ENCODE results near the gene IL27RA. TPM values are rescaled to one million over a fixed set of nuclear protein-coding genes. Genes with fewer than 3 reads are reported as not detected.
A peak's percentile ranks its signal among the peaks of the same experiment; 100 is the strongest.

The IL27RA gene
- total RNA-seq, 2 donors from 2014 or later = 10.3 to 10.8 TPM

- H3K36me3 Mint-ChIP-seq (ENCODE audit: low read depth) = peaks cover 10% of the 10 kb centered on the region
- H3K9me3 Mint-ChIP-seq = no peaks in the 10 kb centered on the region
- Histone ChIP-seq H3K9ac (ENCODE audit: extremely low read depth, low read length, poor library complexity, severe bottlenecking) (no peak overlapping the region), H3K27me3 (ENCODE audit: control insufficient read depth, insufficient read depth, low read length, poor library complexity, severe bottlenecking) (no peaks in the 10 kb centered on the region), H3K4me1 (ENCODE audit: control insufficient read depth, insufficient read depth, low read length) (no peaks in the 10 kb centered on the region), H3K27ac (ENCODE audit: low read depth, low read length) (no peak overlapping the region), H3K36me3 (ENCODE audit: control insufficient read depth, insufficient read depth, low read length) (peaks cover 3% of the 10 kb centered on the region), H3K4me3 (ENCODE audit: low read length) (no peak overlapping the region), H3K9me3 (ENCODE audit: control insufficient read depth, low read length) (no peaks in the 10 kb centered on the region)
- no peak for DNase-seq
- H3K27me3 Mint-ChIP-seq (ENCODE audit: insufficient read depth) = no peaks in the 10 kb centered on the region
- no peak overlapping the region for H3K4me3 Mint-ChIP-seq
- no peak overlapping the region for H3K27ac Mint-ChIP-seq
- no peak for TF ChIP-seq CTCF (conservative IDR thresholded peaks at IDR 0.05)
- 93 to 99% methylated on average over 13 to 20 of the region's 21 CpGs for WGBS, 2 experiments (ENCODE audit: insufficient coverage in 1 of 2, insufficient read length in 1 of 2)
- peaks cover 8% of the 10 kb centered on the region for H3K4me1 Mint-ChIP-seq
Measured at GRCh38 chr19:13983213-13983889, 48.2 kb upstream of the IL27RA start.

- H3K27me3 ChIP-seq (ENCODE audit: control insufficient read depth, insufficient read depth, low read length, poor library complexity, severe bottlenecking) = no peaks in the 10 kb centered on the region
- Mint-ChIP-seq H3K4me3 (no peak overlapping the region), H3K36me3 (ENCODE audit: low read depth) (peaks cover 17% of the 10 kb centered on the region), H3K9me3 (no peaks in the 10 kb centered on the region), H3K27me3 (ENCODE audit: insufficient read depth) (no peaks in the 10 kb centered on the region), H3K4me1 (peaks cover 13% of the 10 kb centered on the region), H3K27ac (no peak overlapping the region)
- no peak overlapping the region for H3K9ac ChIP-seq (ENCODE audit: extremely low read depth, low read length, poor library complexity, severe bottlenecking)
- 80 to 92% methylated on average over 2 to 11 of the region's 15 CpGs for WGBS, 2 experiments (ENCODE audit: insufficient coverage in 1 of 2, insufficient read length in 1 of 2)
- H3K9me3 ChIP-seq (ENCODE audit: control insufficient read depth, low read length) = no peaks in the 10 kb centered on the region
- no peak overlapping the region for H3K27ac ChIP-seq (ENCODE audit: low read depth, low read length)
- H3K4me3 ChIP-seq (ENCODE audit: low read length) = no peak overlapping the region
- TF ChIP-seq CTCF (conservative IDR thresholded peaks at IDR 0.05) = no peak
- peaks cover 3% of the 10 kb centered on the region for H3K36me3 ChIP-seq (ENCODE audit: control insufficient read depth, insufficient read depth, low read length)
- no peak for DNase-seq
- H3K4me1 ChIP-seq (ENCODE audit: control insufficient read depth, insufficient read depth, low read length) = no peaks in the 10 kb centered on the region
Measured at GRCh38 chr19:13984186-13984585, 47.4 kb upstream of the IL27RA start.

DNA sequence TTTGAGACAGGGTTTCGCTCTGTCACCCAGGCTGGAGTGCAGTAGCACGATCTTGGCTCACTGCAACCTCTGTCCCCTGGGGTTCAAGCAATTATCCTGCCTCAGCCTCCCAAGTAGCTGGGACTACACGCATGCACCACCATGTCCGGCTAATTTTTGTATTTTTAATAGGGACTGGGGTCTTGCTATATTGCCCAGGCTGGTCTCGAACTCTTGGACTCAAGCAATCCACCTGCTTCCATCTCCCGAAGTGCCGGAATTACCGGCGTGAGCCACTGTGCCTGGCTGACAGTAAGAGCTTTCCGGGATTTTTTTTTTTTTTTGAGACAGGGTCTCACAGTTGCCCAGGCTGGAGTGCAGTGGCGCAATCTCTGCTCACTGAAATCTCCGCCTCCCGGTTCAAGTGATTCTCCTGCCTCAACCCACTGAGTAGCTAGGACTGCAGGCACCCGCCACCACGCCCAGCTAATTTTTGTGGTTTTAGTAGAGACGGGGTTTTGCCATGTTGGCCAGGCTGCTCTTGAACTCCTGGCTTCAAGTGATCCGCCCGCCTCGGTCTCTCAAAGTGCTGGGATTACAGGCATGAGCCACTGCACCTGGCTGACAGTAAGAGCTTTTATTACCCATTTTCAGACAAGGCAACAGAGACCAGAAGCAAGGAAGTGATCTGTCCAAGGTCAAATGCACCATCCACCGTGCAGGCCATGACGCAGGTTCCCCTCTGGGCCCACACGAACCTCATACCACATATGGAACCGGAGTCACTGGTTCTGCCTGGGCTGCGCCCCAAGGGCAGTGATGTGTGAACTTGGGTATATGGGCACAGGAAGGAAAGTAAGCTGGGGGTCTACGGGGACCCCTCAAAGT lies 46.5 kb upstream of the IL27RA start:
- no peaks in the 10 kb centered on the region for H3K27me3 ChIP-seq (ENCODE audit: control insufficient read depth, insufficient read depth, low read length, poor library complexity, severe bottlenecking)
- H3K27ac ChIP-seq (ENCODE audit: low read depth, low read length) = no peak overlapping the region
- H3K9me3 Mint-ChIP-seq = no peaks in the 10 kb centered on the region
- H3K27me3 Mint-ChIP-seq (ENCODE audit: insufficient read depth) = no peaks in the 10 kb centered on the region
- H3K27ac Mint-ChIP-seq = peak overlapping the region; percentile 64
- 96 to 97% methylated on average over 16 to 25 of the region's 25 CpGs for WGBS, 2 experiments (ENCODE audit: insufficient coverage in 1 of 2, insufficient read length in 1 of 2)
- no peak for TF ChIP-seq CTCF (conservative IDR thresholded peaks at IDR 0.05)
- no peak overlapping the region for H3K4me3 Mint-ChIP-seq
- no peak overlapping the region for H3K9ac ChIP-seq (ENCODE audit: extremely low read depth, low read length, poor library complexity, severe bottlenecking)
- H3K36me3 ChIP-seq (ENCODE audit: control insufficient read depth, insufficient read depth, low read length) = peaks cover 3% of the 10 kb centered on the region
- H3K4me3 ChIP-seq (ENCODE audit: low read length) = no peak overlapping the region
- H3K9me3 ChIP-seq (ENCODE audit: control insufficient read depth, low read length) = no peaks in the 10 kb centered on the region
- no peak for DNase-seq
- peaks cover 26% of the 10 kb centered on the region for H3K36me3 Mint-ChIP-seq (ENCODE audit: low read depth)
- no peaks in the 10 kb centered on the region for H3K4me1 ChIP-seq (ENCODE audit: control insufficient read depth, insufficient read depth, low read length)
- H3K4me1 Mint-ChIP-seq = peaks cover 22% of the 10 kb centered on the region
